Thyroid gland (tissue), 4 donors: ENCODE data around the gene STX2.

Experiments
- POLR2A ChIP-seq, 2 donors: fragments of 450-650 bp; IDR thresholded peaks; one replicate each; pipeline ENCODE4 v1.6.1; 2017; ENCODE audit warnings: antibody characterized with exemption in 2 of 2, mild to moderate bottlenecking in 2 of 2, moderate library complexity in 1 of 2
- TF ChIP-seq, protein P1 (sequence below), 6 experiments: fragments of 200-600 bp in 3 of 6; fragments of 450-650 bp in 3 of 6; sonication (generic) in 3 of 6; IDR thresholded peaks; one replicate each; pipeline ENCODE4 v1.5.1; 2016 to 2019; ENCODE audit warnings: antibody characterized with exemption in 6 of 6, mild to moderate bottlenecking in 2 of 6, inconsistent platforms in 1 of 6, moderate library complexity in 1 of 6

DNA sequence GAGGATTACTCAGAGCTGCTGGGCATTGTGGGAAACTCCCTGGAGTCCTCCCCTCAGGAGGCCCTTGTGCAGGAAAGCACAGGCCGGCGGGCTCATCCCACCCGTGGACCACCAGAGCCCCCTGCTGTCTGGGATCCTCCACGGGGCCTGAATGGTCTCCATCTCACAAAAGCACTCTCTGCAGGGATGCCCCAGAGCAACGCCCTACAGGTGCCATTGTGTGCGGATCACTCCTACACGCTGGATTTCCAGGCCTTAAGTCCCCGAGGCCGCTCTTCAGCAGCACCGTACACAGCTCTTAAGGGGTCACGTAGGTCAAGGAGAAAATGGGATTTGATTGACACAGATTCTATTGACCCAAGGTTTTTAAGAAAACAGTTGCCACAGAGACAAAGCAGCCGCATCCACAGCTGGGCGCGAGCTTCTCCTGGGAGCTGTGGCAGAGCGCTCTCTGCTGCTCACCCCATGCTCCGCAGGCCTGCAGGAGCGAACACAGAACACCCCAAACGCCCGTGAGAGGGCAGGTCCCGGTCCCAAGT is 86.3 kb downstream of the STX2 start:
- TF ChIP-seq, protein P1, sequence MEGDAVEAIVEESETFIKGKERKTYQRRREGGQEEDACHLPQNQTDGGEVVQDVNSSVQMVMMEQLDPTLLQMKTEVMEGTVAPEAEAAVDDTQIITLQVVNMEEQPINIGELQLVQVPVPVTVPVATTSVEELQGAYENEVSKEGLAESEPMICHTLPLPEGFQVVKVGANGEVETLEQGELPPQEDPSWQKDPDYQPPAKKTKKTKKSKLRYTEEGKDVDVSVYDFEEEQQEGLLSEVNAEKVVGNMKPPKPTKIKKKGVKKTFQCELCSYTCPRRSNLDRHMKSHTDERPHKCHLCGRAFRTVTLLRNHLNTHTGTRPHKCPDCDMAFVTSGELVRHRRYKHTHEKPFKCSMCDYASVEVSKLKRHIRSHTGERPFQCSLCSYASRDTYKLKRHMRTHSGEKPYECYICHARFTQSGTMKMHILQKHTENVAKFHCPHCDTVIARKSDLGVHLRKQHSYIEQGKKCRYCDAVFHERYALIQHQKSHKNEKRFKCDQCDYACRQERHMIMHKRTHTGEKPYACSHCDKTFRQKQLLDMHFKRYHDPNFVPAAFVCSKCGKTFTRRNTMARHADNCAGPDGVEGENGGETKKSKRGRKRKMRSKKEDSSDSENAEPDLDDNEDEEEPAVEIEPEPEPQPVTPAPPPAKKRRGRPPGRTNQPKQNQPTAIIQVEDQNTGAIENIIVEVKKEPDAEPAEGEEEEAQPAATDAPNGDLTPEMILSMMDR (IDR thresholded peaks at IDR 0.05): no peak
- no peak for TF ChIP-seq POLR2A (IDR thresholded peaks at IDR 0.05)
